Measurements from ENCODE around the gene ZNF580. TPM values are rescaled to one million over a fixed set of nuclear protein-coding genes. Genes with fewer than 3 reads are reported as not detected.

The ZNF580 gene
- total RNA-seq, 4 donors from 2014 or later: 8.8 to 19.1 (median 12.9) TPM

- no peaks in the 10 kb centered on the region for H3K9me3 ChIP-seq
- H3K36me3 ChIP-seq: peaks cover 31 to 89% (median 37%) of the 10 kb centered on the region in 3 donors
- no peak overlapping the region for H3K27ac ChIP-seq
- intact Hi-C loops (cut with DNase I): no loop called here
- H3K4me1 ChIP-seq: peaks cover 18 to 60% (median 25%) of the 10 kb centered on the region in 3 donors
- H3K4me3 ChIP-seq: no peak overlapping the region
- TF ChIP-seq POLR2A (IDR thresholded peaks at IDR 0.05) (no peak), CTCF (IDR thresholded peaks at IDR 0.05) (no peak)
- no peak for DNase-seq
- H3K27me3 ChIP-seq: no peaks in the 10 kb centered on the region
- WGBS, 2 donors: 85 to 98% methylated on average over 4 to 6 of the region's 9 CpGs
These were observed 40.6 kb downstream of the ZNF580 start for GRCh38 chr19:55681131-55682092.

- H3K27me3 ChIP-seq: no peaks in the 10 kb centered on the region
- DNase-seq: no peak
- WGBS, 2 donors: 76 to 83% methylated on average over 17 to 18 of the region's 22 CpGs
- H3K9me3 ChIP-seq: no peaks in the 10 kb centered on the region
- H3K27ac ChIP-seq: no peak overlapping the region
- peaks cover 39 to 99% (median 44%) of the 10 kb centered on the region in 3 donors for H3K36me3 ChIP-seq
- H3K4me3 ChIP-seq: no peak overlapping the region
- intact Hi-C loops (cut with DNase I): no loop called here
- H3K4me1 ChIP-seq: peaks cover 3 to 54% (median 7%) of the 10 kb centered on the region in 3 donors
- no peak for TF ChIP-seq CTCF (IDR thresholded peaks at IDR 0.05)
- TF ChIP-seq POLR2A (IDR thresholded peaks at IDR 0.05): no peak
These were observed 42.9 kb downstream of the ZNF580 start for GRCh38 chr19:55683449-55684261.

GRCh38 chr19:55684946-55685681 lies 44.3 kb downstream of the ZNF580 start:
- intact Hi-C loops (cut with DNase I): no loop called here
- no peak for DNase-seq
- Histone ChIP-seq H3K4me1 (peaks cover 0 to 42% (median 0%) of the 10 kb centered on the region in 3 donors), H3K27ac (no peak overlapping the region), H3K36me3 (peaks cover 39 to 99% (median 48%) of the 10 kb centered on the region in 3 donors), H3K9me3 (no peaks in the 10 kb centered on the region), H3K4me3 (no peak overlapping the region), H3K27me3 (no peaks in the 10 kb centered on the region)
- 95% methylated on average over 31 to 45 of the region's 60 CpGs for WGBS, 2 donors
- TF ChIP-seq CTCF (IDR thresholded peaks at IDR 0.05) (no peak), POLR2A (IDR thresholded peaks at IDR 0.05) (no peak)

GRCh38 chr19:55685776-55686175 lies 45.0 kb downstream of the ZNF580 start:
- Histone ChIP-seq H3K36me3 (peaks cover 41 to 99% (median 52%) of the 10 kb centered on the region in 3 donors), H3K27me3 (no peaks in the 10 kb centered on the region), H3K4me3 (no peak overlapping the region), H3K27ac (no peak overlapping the region), H3K9me3 (no peaks in the 10 kb centered on the region), H3K4me1 (peaks cover 0 to 35% (median 0%) of the 10 kb centered on the region in 3 donors)
- no peak for TF ChIP-seq POLR2A (IDR thresholded peaks at IDR 0.05)
- no peak for TF ChIP-seq CTCF (IDR thresholded peaks at IDR 0.05)
- WGBS, 2 donors: 100% methylated on average over 3 of the region's 6 CpGs
- DNase-seq: no peak
- intact Hi-C loops (cut with DNase I): no loop called here

Data from esophagus squamous epithelium (tissue), 5 donors.